Neural progenitor cell (in vitro differentiated cells): ENCODE data around the gene RAD51B. TPM values are rescaled to one million over a fixed set of nuclear protein-coding genes. Genes with fewer than 3 reads are reported as not detected.

Experiments used
- DNase-seq: peaks from one replicate; pipeline ENCODE4 v3.0.0-alpha.2; 2016; ENCODE audit warnings: low spot score
- H2AFZ ChIP-seq: fragments of 200-600 bp; sonication (generic); replicated peaks from 2 replicates; pipeline ENCODE4 v1.6.1; 2016; ENCODE audit warnings: antibody characterized with exemption
- H3F3A ChIP-seq: fragments of 200-600 bp; sonication (generic); 2 replicates; pipeline ENCODE4 v1.6.1; 2016; ENCODE audit warnings: antibody characterized with exemption, low read depth
- H3K27ac ChIP-seq: fragments of 200-600 bp; sonication (generic); 2 replicates; pipeline ENCODE4 v1.5.1; 2016; ENCODE audit warnings: mild to moderate bottlenecking
- H3K27me3 ChIP-seq: fragments of 200-600 bp; sonication (generic); 2 replicates; pipeline ENCODE4 v1.6.1; 2016; ENCODE audit warnings: mild to moderate bottlenecking, moderate library complexity
- H3K36me3 ChIP-seq: fragments of 200-600 bp; sonication (generic); 2 replicates; pipeline ENCODE4 v1.5.1; 2016
- H3K4me1 ChIP-seq: fragments of 200-600 bp; sonication (generic); 2 replicates; pipeline ENCODE4 v1.6.1; 2016; ENCODE audit warnings: mixed run types
- H3K4me2 ChIP-seq: fragments of 200-600 bp; sonication (generic); 2 replicates; pipeline ENCODE4 v1.6.1; 2016
- H3K4me3 ChIP-seq: fragments of 200-600 bp; sonication (generic); 2 replicates; pipeline ENCODE4 v1.5.1; 2016
- H3K79me2 ChIP-seq: fragments of 200-600 bp; sonication (generic); 2 replicates; pipeline ENCODE4 v1.6.1; 2016; ENCODE audit warnings: low read depth
- H3K9ac ChIP-seq: fragments of 200-600 bp; sonication (generic); 2 replicates; pipeline ENCODE4 v1.6.1; 2016
- H3K9me3 ChIP-seq: fragments of 200-600 bp; sonication (generic); 2 replicates; pipeline ENCODE4 v1.5.1; 2016; ENCODE audit warnings: low read depth
- H4K20me1 ChIP-seq: fragments of 200-600 bp; sonication (generic); 2 replicates; pipeline ENCODE4 v1.6.1; 2016; ENCODE audit warnings: low read depth
- H3K27ac Mint-ChIP-seq: 3 replicates; pipeline ENCODE4 v1.8.0; 2021; ENCODE audit warnings: mixed read lengths
- H3K27me3 Mint-ChIP-seq: 2 replicates; pipeline ENCODE4 v1.8.0; 2022; ENCODE audit warnings: low read depth, mild to moderate bottlenecking, inconsistent platforms, moderate library complexity, mixed read lengths; ENCODE audit not compliant: insufficient read depth
- H3K36me3 Mint-ChIP-seq: 3 replicates; pipeline ENCODE4 v1.8.0; 2021; ENCODE audit warnings: mixed read lengths
- H3K4me1 Mint-ChIP-seq: 3 replicates; pipeline ENCODE4 v1.8.0; 2021; ENCODE audit warnings: mixed read lengths
- H3K4me3 Mint-ChIP-seq: 3 replicates; pipeline ENCODE4 v1.8.0; 2021; ENCODE audit warnings: mild to moderate bottlenecking, moderate library complexity, mixed read lengths
- H3K9me3 Mint-ChIP-seq: 3 replicates; pipeline ENCODE4 v1.8.0; 2020; ENCODE audit warnings: mixed read lengths
- EZH2 ChIP-seq: fragments of 200-600 bp; sonication (generic); IDR thresholded peaks from 2 replicates; pipeline ENCODE4 v1.6.1; 2017; ENCODE audit warnings: antibody characterized with exemption, mild to moderate bottlenecking, moderate library complexity
- EZH2phosphoT487 ChIP-seq: fragments of 200-600 bp; sonication (generic); IDR thresholded peaks from 2 replicates; pipeline ENCODE4 v1.6.1; 2017; ENCODE audit warnings: antibody characterized with exemption
- total RNA-seq: library from RNA; depleted of rRNA; stranded (reverse); fragments of >200 nt; gene quantifications from 2 replicates; pipeline ENCODE4 v1.2.3, GENCODE V29; 2015; ENCODE audit warnings: low replicate concordance
- TF ChIP-seq, protein P1 (sequence below): fragments of 200-600 bp; sonication (generic); IDR thresholded peaks from 2 replicates; pipeline ENCODE4 v1.5.1; 2017; ENCODE audit warnings: antibody characterized with exemption, mild to moderate bottlenecking

RAD51B gene
- total RNA-seq, 1 donor from 2014 or later, result 50.5 TPM

DNA sequence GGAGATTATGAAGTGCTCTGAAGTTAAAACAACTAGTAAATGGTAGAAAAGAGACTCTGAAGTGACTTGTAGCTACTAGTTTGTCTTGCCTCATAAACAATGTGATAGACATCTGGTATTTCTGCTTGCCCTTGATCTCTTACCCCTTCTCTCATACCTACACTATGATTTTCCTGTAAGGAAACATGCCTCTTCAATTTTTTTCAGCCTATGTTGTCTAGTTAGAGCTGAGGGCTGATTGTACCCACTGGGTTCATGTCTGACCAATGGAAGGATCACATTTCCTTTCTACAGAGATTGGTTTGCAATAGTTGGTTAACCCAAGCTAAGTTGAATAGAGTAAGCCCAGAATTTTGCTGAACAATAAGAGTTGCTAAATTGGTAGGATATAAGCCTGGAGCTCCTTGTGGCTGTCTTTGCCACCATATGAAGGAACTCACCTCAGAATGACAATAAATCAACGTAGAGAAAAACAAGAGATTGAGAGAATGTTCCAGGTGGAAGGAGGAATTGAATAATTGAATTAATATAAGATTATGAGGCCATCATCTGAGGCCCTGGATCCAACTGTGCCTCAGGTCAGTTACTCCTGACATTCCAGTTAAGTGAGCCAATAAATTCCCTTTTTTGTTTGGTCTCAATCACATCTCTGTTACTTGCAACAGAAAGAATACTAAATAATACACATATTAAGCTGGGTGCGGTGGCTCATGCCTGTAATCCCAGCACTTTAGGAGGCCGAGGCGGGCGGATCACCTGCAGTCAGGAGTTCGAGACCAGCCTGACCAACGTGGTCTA lies 626.9 kb downstream of the RAD51B start:
- Mint-ChIP-seq H3K36me3 (peaks cover 1% of the 10 kb centered on the region), H3K27me3 (no peaks in the 10 kb centered on the region), H3K4me3 (no peak overlapping the region), H3K9me3 (no peaks in the 10 kb centered on the region), H3K27ac (no peak overlapping the region), H3K4me1 (peaks cover 38% of the 10 kb centered on the region)
- Histone ChIP-seq H3K4me3 (no peak overlapping the region), H3F3A (peaks cover 35% of the 10 kb centered on the region), H3K79me2 (no peaks in the 10 kb centered on the region), H3K4me2 (no peak overlapping the region), H2AFZ (no peak overlapping the region), H4K20me1 (no peaks in the 10 kb centered on the region), H3K27ac (no peak overlapping the region), H3K9ac (no peak overlapping the region), H3K9me3 (no peaks in the 10 kb centered on the region), H3K27me3 (no peaks in the 10 kb centered on the region), H3K36me3 (no peaks in the 10 kb centered on the region), H3K4me1 (peaks cover 27% of the 10 kb centered on the region)
- DNase-seq, result no peak
- no peak for TF ChIP-seq EZH2phosphoT487
- no peak for TF ChIP-seq EZH2
- TF ChIP-seq, protein P1, sequence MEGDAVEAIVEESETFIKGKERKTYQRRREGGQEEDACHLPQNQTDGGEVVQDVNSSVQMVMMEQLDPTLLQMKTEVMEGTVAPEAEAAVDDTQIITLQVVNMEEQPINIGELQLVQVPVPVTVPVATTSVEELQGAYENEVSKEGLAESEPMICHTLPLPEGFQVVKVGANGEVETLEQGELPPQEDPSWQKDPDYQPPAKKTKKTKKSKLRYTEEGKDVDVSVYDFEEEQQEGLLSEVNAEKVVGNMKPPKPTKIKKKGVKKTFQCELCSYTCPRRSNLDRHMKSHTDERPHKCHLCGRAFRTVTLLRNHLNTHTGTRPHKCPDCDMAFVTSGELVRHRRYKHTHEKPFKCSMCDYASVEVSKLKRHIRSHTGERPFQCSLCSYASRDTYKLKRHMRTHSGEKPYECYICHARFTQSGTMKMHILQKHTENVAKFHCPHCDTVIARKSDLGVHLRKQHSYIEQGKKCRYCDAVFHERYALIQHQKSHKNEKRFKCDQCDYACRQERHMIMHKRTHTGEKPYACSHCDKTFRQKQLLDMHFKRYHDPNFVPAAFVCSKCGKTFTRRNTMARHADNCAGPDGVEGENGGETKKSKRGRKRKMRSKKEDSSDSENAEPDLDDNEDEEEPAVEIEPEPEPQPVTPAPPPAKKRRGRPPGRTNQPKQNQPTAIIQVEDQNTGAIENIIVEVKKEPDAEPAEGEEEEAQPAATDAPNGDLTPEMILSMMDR, result no peak

DNA sequence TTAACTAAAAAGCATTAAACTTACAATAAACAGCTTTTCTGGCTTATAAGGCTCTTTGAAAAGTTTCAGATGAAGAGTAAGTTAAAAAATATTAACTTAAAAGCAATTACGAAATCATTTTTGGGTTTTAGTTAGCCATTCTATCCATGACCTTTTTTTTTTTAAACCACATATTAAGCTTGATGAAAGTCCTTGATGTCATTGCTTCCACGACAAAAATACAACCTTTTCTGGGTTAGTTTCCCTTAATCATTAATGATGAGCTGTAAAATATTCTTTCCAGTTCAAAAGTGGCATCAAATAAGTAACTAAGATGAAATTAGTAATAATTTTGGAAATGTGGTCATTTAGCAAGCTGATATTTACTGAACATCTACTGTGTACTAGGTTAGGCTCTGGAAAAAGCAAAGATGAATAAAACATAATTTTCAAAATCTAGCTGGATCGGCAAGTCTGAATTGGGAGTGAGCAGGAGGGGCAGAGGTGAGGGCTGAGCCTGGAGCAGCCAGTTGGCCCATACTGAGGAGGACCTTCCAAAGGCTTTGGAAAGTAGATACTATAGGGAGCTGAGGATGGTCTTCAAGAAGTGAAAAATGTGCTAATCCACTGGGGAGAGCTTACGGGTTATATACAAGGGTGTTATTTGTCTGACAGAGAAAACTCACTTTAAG lies 628.1 kb downstream of the RAD51B start:
- Histone ChIP-seq H2AFZ (no peak overlapping the region), H3K4me2 (no peak overlapping the region), H3K27me3 (no peaks in the 10 kb centered on the region), H3K4me1 (peaks cover 32% of the 10 kb centered on the region), H3K9me3 (no peaks in the 10 kb centered on the region), H3K36me3 (no peaks in the 10 kb centered on the region), H3K79me2 (no peaks in the 10 kb centered on the region), H3K4me3 (no peak overlapping the region), H3K9ac (no peak overlapping the region), H3K27ac (no peak overlapping the region), H3F3A (peaks cover 38% of the 10 kb centered on the region), H4K20me1 (no peaks in the 10 kb centered on the region)
- Mint-ChIP-seq H3K27me3 (no peaks in the 10 kb centered on the region), H3K4me1 (peaks cover 40% of the 10 kb centered on the region), H3K9me3 (no peaks in the 10 kb centered on the region), H3K36me3 (peaks cover 1% of the 10 kb centered on the region), H3K27ac (no peak overlapping the region), H3K4me3 (no peak overlapping the region)
- no peak for DNase-seq
- no peak for TF ChIP-seq EZH2phosphoT487
- TF ChIP-seq, protein P1, result no peak
- TF ChIP-seq EZH2, result no peak

DNA sequence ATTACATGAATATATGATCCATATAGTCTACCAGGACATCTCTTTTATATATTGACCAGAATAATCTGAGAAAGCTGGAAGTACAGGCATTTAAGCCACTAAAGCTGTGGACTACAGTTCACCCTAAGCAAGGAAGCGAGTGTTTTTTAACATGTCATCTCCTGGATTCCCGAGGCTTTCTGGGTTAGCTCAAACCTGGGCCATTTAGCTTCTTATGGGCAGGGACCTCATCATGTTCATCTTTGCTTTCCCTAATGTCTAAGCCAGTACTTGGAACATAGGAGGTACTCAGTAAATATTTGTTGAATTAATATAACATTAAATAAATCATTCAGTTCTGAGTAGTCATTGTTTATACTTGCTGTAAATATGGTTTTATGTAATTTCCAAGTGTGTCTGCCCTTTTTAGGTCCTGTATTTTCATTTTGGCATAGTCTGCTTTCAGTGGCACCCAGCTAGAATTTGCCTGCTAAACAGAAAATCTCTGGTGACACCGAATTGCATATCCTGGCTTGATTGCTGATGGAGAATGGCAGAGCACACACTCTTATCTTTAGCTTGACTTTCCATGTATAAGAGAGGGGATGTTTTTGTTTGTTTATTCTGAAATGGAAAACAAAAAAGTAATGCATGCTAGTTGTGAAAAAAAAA lies 628.8 kb downstream of the RAD51B start:
- no peak for TF ChIP-seq EZH2
- no peak for TF ChIP-seq EZH2phosphoT487
- TF ChIP-seq, protein P1, result no peak
- Histone ChIP-seq H3K4me3 (no peak overlapping the region), H3K36me3 (no peaks in the 10 kb centered on the region), H3K27me3 (no peaks in the 10 kb centered on the region), H2AFZ (no peak overlapping the region), H3K4me1 (peaks cover 32% of the 10 kb centered on the region), H3K79me2 (no peaks in the 10 kb centered on the region), H4K20me1 (no peaks in the 10 kb centered on the region), H3F3A (peaks cover 38% of the 10 kb centered on the region), H3K27ac (no peak overlapping the region), H3K9me3 (no peaks in the 10 kb centered on the region), H3K4me2 (no peak overlapping the region), H3K9ac (no peak overlapping the region)
- DNase-seq, result no peak
- H3K9me3 Mint-ChIP-seq, result no peaks in the 10 kb centered on the region
- peaks cover 1% of the 10 kb centered on the region for H3K36me3 Mint-ChIP-seq
- no peaks in the 10 kb centered on the region for H3K27me3 Mint-ChIP-seq
- peaks cover 40% of the 10 kb centered on the region for H3K4me1 Mint-ChIP-seq
- no peak overlapping the region for H3K4me3 Mint-ChIP-seq
- peak overlapping the region; percentile 50 for H3K27ac Mint-ChIP-seq
